Mononuclear cell (primary cell): Measurements from ENCODE around the gene ICE2. TPM values are rescaled to one million over a fixed set of nuclear protein-coding genes. Genes with fewer than 3 reads are reported as not detected.
A peak's percentile ranks its signal among the peaks of the same experiment; 100 is the strongest.

Experiments used
- H3K27me3 ChIP-seq: 2 replicates; pipeline ENCODE4 v1.6.0; 2011; ENCODE audit warnings: low read length, control low read depth; ENCODE audit not compliant: insufficient read depth
- H3K4me1 ChIP-seq: 2 replicates; pipeline ENCODE4 v1.5.1; 2011; ENCODE audit warnings: mild to moderate bottlenecking, low read length, control low read depth; ENCODE audit not compliant: insufficient read depth
- H3K4me3 ChIP-seq: 2 replicates; pipeline ENCODE4 v1.5.1; 2011; ENCODE audit warnings: mild to moderate bottlenecking, low read length, moderate library complexity
- H3K9me3 ChIP-seq: 2 replicates; pipeline ENCODE4 v1.5.1; 2011; ENCODE audit warnings: low read depth, mild to moderate bottlenecking, control low read depth, low read length
- total RNA-seq: library from RNA; depleted of rRNA; stranded (reverse); fragments of >200 nt; gene quantifications from one replicate; pipeline ENCODE4 v1.2.3, GENCODE V29; 2012

Gene ICE2
- total RNA-seq = 27.1 TPM

DNA sequence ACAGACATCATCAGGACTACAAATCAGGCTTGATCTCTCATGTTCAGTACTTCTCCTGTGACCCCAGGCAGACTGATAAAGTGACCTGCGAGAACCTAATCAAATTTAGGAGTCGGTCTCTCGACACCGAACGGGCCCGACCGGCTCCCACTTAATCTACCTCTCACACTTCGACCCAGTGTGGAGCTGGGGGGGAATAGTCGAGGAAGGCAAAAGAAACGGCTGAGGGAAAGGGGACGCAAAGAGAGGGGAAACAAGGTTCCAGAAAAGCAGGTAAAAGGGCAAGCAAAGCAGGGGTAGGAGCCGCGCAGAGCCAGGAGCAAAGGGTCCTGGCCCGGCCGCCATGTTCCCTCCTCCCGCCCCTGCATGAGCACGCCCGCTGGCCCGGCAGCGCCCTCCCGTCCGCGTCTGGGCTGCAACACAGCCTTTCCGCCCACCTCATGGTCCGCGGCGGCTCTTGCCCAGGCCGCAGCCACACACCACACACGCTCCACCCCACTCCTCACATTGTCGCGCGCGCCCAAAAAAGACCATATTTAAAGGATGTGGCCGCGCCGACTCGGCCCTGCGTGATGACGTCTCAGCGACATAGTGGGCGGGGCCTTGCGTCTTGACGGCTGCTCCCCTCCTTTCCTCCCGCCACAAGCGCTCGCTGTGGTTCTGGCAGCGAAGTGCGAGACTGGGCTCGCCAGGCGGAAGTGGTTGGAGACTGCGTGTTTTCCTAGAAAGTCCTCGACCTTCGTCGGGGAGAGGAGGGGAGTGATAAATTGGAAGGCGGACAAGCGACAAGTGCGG is at the start of gene ICE2:
Gene ICE2, minus strand, starts transcription at position 577 of the 795 bp plus-strand sequence. CDS start 1,165 bp downstream, outside the sequence.
- Histone ChIP-seq H3K4me3 (peak within 1 kb of the TSS; percentile 83), H3K9me3 (no peaks in the 10 kb centered on the region)

GRCh38 chr15:60528530-60528929 is 49.6 kb upstream of the ICE2 start:
- no peak overlapping the region for H3K4me3 ChIP-seq
- H3K27me3 ChIP-seq = no peaks in the 10 kb centered on the region
- peaks cover 12% of the 10 kb centered on the region for H3K4me1 ChIP-seq
- no peaks in the 10 kb centered on the region for H3K9me3 ChIP-seq

More for the DNA sequence above, at the start of gene ICE2:
- peaks cover 25% of the 10 kb centered on the region for H3K4me1 ChIP-seq
- no peaks in the 10 kb centered on the region for H3K27me3 ChIP-seq

GRCh38 chr15:60527456-60527855 is 48.5 kb upstream of the ICE2 start:
- no peaks in the 10 kb centered on the region for H3K9me3 ChIP-seq
- H3K27me3 ChIP-seq = no peaks in the 10 kb centered on the region
- H3K4me1 ChIP-seq = peaks cover 12% of the 10 kb centered on the region
- no peak overlapping the region for H3K4me3 ChIP-seq

DNA sequence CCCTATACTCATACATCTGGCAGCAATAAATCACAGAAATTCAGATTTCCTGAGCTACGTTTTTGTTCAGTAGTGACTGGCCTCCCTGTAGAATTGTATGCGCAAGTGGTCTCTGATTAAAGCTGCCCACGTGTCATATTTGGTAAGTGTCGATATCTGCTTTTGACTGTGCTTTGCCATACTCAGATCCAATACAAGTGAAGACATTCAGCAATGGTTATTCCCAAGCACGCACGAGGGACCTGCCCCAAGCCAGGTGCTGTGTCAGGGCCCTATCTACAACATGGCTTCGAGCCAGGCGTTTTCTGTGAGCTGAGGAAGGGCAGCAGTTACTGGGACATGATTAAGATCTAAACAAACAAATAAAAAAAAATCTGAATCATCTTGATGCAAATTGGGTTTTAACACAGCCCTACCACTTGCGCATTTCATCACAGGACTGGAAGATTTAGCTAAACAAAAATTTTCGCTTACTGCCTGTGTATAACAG is 47.2 kb upstream of the ICE2 start:
- Histone ChIP-seq H3K4me1 (peaks cover 12% of the 10 kb centered on the region), H3K27me3 (no peaks in the 10 kb centered on the region), H3K9me3 (no peaks in the 10 kb centered on the region), H3K4me3 (no peak overlapping the region)

GRCh38 chr15:60525341-60526039 is 46.5 kb upstream of the ICE2 start:
- Histone ChIP-seq H3K9me3 (no peaks in the 10 kb centered on the region), H3K4me1 (peaks cover 14% of the 10 kb centered on the region), H3K27me3 (no peaks in the 10 kb centered on the region), H3K4me3 (no peak overlapping the region)

DNA sequence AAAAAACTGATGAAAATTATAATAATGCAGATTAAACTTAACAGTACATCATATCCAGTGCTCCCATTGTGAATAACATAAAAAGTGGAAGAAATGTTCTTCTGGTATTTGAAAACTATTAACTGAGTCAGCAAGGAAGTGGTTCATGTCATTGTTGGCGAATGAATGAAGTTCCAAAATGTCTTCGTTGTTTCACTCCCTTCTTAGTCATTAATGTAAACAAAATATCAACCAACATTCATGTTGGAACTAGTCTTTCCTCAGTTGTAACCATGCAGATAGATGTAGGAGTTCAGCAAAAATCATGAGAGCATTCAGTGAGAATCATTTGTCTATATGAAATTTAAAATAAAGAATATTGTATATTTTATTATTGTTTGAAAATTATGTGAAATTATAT is 44.1 kb upstream of the ICE2 start:
- Histone ChIP-seq H3K4me1 (peaks cover 14% of the 10 kb centered on the region), H3K9me3 (no peaks in the 10 kb centered on the region), H3K4me3 (no peak overlapping the region), H3K27me3 (no peaks in the 10 kb centered on the region)

DNA sequence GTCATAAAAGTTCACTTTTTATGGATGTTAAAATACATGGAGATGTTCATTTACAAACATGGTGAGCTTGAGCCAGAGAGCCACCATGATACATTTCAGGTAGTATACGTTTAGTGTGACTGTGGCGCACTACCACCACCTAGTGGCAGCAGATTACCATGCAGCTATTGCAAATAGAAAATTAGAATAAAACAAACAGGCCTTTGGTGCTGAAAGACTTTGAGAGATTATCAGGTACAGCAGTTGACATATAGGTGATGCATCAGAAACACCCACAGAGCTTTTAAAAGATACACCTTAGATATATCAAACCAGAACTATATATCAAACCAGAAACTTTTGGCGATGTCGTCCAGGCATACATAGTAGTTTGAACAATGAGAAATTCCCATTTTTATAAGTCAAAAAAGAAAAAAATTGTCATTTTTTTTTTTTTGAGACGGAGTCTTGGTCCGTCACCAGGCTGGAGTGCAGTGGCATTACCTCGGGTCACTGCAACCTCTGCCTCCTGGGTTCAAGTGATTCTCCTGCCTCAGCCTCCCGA is 42.0 kb upstream of the ICE2 start:
- H3K4me3 ChIP-seq = no peak overlapping the region
- no peaks in the 10 kb centered on the region for H3K27me3 ChIP-seq
- peaks cover 9% of the 10 kb centered on the region for H3K4me1 ChIP-seq
- H3K9me3 ChIP-seq = no peaks in the 10 kb centered on the region

DNA sequence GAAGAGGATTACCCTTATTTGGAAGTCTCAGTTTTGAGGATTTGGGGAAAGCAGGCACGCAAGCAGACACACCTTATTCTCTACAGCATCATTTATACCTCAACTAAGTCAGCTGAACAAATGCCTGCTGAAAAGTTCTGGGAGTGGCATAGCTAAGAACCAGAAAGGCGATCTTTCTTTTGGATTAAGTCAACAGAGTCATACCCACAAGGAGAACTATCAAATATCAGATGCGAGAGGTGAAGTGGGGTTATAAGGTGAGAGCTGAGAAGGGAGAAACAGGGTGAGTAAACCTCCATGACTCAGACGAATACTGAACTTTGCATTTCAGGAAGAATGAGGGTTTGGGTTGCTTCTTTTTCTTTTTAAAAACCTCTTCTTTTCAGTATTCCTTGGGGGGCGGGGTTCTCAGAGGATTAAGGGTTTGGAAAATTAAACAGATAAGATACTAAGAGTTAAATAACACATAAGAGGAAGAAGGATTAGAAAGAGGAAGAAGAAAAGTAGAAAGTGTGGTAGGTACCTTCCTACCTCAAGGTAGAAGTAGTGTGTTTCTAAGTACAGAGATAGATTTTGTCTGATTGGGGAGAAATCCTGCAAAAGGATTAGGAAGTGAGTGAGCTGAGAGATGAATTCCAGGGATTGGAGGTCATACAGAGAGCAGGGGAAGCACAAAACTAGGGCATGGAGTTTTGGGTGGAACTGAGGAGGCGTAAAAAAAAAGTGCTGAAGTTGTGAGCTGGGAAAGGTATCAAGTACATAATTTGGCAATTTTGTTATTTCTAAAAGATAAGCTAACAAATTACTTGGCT is 41.3 kb upstream of the ICE2 start:
- no peaks in the 10 kb centered on the region for H3K9me3 ChIP-seq

GRCh38 chr15:60519218-60519617 is 40.3 kb upstream of the ICE2 start:
- H3K4me1 ChIP-seq = peaks cover 9% of the 10 kb centered on the region
- H3K9me3 ChIP-seq = no peaks in the 10 kb centered on the region
- no peak overlapping the region for H3K4me3 ChIP-seq
- no peaks in the 10 kb centered on the region for H3K27me3 ChIP-seq

More for the DNA sequence above, 41.3 kb upstream of the ICE2 start:
- Histone ChIP-seq H3K4me1 (peaks cover 9% of the 10 kb centered on the region), H3K27me3 (no peaks in the 10 kb centered on the region), H3K4me3 (no peak overlapping the region)

- H3K9me3 ChIP-seq = no peaks in the 10 kb centered on the region
- H3K4me3 ChIP-seq = no peak overlapping the region
- peaks cover 9% of the 10 kb centered on the region for H3K4me1 ChIP-seq
- no peaks in the 10 kb centered on the region for H3K27me3 ChIP-seq
Observed at GRCh38 chr15:60518511-60518910, 39.6 kb upstream of the ICE2 start.

GRCh38 chr15:60514261-60514881 is 35.4 kb upstream of the ICE2 start:
- H3K4me1 ChIP-seq = no peaks in the 10 kb centered on the region
- H3K9me3 ChIP-seq = no peaks in the 10 kb centered on the region
- H3K27me3 ChIP-seq = no peaks in the 10 kb centered on the region
- no peak overlapping the region for H3K4me3 ChIP-seq

GRCh38 chr15:60513676-60514075 is 34.7 kb upstream of the ICE2 start:
- H3K4me3 ChIP-seq = no peak overlapping the region
- no peaks in the 10 kb centered on the region for H3K4me1 ChIP-seq
- H3K27me3 ChIP-seq = no peaks in the 10 kb centered on the region
- no peaks in the 10 kb centered on the region for H3K9me3 ChIP-seq

- H3K4me1 ChIP-seq = no peaks in the 10 kb centered on the region
- no peaks in the 10 kb centered on the region for H3K9me3 ChIP-seq
- no peak overlapping the region for H3K4me3 ChIP-seq
- no peaks in the 10 kb centered on the region for H3K27me3 ChIP-seq
Observed at GRCh38 chr15:60512937-60513336, 34.0 kb upstream of the ICE2 start.

DNA sequence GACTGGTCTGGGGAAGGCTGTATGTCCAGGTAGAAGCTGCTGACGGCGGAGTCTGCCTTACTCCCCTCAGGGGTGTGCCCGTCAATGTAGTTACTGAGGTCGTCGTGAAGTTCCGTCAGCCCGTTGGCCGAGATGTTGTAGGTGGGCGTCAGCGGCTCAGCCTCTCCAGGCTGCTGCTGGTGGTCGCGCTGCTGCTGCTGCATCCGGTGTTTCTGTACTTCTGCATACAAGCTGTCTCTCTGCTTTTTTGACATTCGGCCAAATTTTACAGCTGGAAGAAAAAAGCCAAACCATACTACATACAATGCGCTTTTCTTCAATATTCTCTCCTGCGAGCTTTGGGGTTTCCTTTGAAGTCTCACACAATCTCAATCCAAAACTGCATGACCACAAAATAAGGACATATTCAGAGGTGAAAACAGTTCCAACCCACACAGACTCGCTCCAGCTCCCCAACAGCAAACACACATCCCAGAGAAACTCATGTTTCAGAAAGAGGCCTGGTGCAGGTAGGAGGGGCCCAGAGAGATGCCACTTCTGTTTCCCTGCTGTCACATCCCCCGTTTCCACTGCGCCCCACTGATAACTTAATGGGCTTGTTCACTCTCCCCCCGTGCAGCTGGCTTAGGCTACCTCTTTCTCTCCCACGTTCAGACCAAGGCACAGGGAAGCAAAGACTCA is 32.5 kb upstream of the ICE2 start:
- Histone ChIP-seq H3K9me3 (no peaks in the 10 kb centered on the region), H3K4me1 (no peaks in the 10 kb centered on the region), H3K4me3 (no peak overlapping the region), H3K27me3 (no peaks in the 10 kb centered on the region)
